D721Med (cell line): ENCODE measurements around the gene CFAP77.

Experiments
- DNase-seq: peaks from one replicate; pipeline ENCODE4 v3.0.0; 2011; ENCODE audit warnings: low spot score; ENCODE audit not compliant: insufficient read length
- FAIRE-seq: peaks from 2 replicates; lab custom pipeline; 2011; peaks lifted over from hg19 to GRCh38; lab: Jason Lieb, UNC
- CTCF ChIP-seq: IDR thresholded peaks from 2 replicates; pipeline ENCODE4 v1.5.1; 2012; ENCODE audit warnings: mild to moderate bottlenecking, control low read depth; ENCODE audit not compliant: insufficient read depth; ENCODE audit errors: missing control alignments

CFAP77 gene

DNA sequence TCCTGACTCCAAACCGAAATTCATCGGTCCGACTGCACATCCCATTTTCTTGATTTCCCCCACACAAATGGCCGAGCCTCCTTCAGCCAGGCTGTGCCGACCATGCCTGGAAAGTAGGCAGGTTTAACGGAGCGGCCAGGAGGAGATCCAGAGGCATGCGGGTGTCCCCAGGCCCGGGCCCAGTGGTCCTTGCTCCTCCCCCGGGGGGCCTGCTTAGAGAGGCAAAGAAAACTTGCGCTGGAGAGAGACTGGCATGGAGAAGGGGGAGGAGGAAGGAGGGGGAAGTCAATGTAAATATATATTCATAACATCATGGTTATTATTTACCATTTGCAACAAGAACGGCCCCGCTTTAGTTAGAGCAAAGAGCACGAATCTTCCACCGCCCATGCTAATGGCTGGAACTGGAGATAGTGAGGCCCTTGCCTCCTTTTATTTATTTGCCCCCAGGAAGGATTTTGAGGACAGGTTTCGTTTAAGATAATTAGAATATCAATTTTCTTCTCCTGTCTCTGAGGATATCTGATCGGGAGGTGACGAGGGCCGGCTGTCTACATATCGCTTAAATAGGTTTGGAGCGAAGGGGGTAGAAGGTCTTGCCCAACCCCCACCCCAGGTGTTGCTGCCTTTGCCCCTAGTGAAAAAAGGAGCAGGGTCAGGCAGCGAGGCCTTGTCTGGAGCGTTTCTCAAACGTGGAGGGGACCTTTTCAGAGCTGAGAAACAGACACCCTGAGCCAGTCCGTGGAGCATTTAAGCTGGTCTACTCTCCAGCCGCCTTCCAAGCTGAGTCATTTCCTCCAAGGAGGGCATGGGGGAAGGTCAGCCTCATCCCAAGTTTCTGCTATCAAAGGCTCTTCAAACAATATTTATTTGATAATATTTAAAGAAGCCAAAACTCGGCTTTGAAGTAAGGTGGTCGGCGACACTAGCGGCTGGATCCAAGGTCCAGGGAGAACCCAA, 174.9 kb downstream of the CFAP77 start:
- no peak for DNase-seq
- FAIRE-seq: no peak
- no peak for TF ChIP-seq CTCF

DNA sequence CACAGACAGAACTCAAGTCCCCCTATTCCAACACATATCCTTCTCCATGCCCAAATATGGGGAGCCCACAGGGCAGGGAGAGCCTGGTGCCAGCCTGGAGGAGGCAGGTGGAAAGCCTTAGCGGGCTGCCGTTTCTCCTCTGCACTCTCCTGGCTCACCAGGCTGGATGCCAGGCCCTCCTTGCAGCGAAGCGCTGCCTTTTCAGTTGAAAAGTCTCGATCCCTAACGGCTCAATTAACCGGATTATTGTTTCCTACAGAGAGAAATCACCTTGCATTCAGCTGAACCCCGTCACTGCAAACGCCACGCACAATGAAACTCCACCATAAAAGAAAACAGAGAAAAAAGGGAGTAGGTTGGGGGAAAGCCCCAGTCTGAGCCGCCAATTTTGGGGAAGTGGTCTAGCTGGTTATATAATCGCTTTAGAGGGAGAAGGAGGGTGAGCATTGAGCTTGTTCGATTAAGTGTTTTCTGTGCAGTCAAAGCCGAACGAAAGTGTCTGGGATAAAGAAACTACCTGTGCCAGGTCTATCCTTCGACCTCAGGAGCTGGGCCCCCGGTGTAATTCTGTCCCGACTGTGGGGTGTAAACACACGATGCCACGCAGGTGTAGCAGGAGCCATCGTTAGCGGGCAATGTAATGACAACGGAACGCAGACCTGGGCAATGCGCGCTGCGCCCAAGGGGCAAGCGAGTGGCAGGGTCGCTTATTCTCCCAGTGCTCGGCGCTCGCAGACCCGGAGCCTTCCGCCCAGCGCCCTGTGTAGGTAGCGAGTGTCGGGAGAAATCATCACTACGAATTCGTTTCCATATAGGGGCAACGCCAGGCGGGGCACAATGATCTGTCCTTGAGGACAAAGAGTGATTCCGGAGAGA, 176.2 kb downstream of the CFAP77 start:
- no peak for TF ChIP-seq CTCF
- FAIRE-seq (no peak), DNase-seq (no peak)

DNA sequence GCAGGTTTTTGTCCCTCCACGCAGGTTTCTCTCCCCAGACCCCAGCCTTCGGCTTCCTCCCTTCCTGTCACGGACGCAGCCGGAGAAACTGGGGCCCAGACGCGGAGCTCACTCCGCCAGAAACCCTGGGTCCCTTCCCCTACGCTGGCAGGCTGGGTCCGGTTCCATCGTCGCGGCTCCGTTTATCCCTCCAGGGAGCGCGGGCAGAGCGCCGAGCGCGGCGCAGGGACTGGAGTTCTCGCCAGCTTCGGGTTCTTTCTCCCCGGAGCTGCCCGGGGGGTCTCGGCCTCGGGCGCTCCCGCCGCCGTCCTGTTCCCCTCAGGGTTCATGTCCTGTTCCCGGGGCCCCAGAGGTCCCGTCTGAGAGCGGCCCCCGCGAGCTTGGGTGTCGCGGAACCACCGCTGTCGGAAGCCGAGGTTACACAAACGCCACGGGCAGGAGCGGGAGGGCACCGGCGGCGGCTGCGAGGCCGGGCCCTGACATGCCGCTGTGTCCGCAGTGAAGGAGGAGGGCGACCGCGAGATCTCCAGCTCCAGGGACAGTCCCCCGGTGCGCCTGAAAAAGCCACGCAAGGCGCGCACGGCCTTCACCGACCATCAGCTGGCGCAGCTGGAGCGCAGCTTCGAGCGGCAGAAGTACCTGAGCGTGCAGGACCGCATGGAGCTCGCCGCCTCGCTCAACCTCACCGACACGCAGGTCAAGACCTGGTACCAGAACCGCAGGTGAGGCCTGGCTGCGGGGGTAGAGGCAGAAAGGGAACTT, 177.0 kb downstream of the CFAP77 start:
- DNase-seq: no peak
- no peak for FAIRE-seq
- no peak for TF ChIP-seq CTCF

DNA sequence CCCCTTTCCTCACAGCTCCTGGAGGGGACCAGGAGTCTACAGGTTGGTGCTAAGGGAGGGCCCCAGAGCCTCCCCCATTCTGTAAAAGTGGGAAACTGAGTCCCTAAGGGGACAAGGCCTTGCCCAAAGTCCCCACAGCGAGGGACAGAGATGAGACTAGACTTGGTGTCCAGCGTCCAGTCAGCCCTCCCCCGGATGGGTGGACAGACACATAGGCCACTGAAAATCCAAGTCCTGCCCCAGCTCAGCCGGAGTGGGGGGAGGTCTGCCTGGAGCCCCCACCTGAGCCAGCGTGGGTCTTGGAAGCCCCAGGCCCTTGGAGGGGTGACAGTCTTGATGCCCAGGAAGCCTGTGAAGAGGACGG, 177.6 kb downstream of the CFAP77 start:
- DNase-seq: no peak
- TF ChIP-seq CTCF: no peak
- FAIRE-seq: no peak

DNA sequence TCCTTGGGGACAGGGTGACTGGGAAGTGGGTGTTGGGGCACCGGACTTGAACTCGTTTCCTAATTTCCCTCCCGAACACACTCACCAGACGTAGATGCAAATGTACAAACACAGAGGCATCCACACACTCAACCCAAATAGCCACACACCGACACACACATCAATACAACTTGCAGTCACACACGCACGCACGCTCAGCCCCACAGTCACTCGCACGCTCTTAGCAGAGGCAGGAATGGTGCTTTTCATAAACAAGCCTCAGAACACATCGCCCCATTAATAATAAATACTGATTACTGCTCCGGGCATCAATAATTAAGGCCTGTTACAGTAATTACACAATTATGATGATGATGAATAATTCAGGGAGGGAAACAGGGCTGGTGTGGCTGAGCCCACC, 178.1 kb downstream of the CFAP77 start:
- TF ChIP-seq CTCF: no peak
- FAIRE-seq (no peak), DNase-seq (no peak)

GRCh38 chr9:132588501-132589147, 178.6 kb downstream of the CFAP77 start:
- no peak for DNase-seq
- no peak for TF ChIP-seq CTCF

More at GRCh38 chr9:132588501-132589147, 178.6 kb downstream of the CFAP77 start:
- FAIRE-seq: no peak
